HG03045 (cell line): ENCODE data around the gene PFKP.
"Not testable (repeated sequence)": the region's sequence is repeated elsewhere in the genome, so short reads cannot be mapped to it uniquely, and the experiment has no call there.

ENCODE experiments used
- ATAC-seq: cut with Tn5 transposase; IDR thresholded peaks from one replicate; pipeline ENCODE4 v1.9.1; 2021; ENCODE audit warnings: mild to moderate bottlenecking, moderate library complexity; ENCODE audit not compliant: unreplicated experiment

Gene PFKP

DNA sequence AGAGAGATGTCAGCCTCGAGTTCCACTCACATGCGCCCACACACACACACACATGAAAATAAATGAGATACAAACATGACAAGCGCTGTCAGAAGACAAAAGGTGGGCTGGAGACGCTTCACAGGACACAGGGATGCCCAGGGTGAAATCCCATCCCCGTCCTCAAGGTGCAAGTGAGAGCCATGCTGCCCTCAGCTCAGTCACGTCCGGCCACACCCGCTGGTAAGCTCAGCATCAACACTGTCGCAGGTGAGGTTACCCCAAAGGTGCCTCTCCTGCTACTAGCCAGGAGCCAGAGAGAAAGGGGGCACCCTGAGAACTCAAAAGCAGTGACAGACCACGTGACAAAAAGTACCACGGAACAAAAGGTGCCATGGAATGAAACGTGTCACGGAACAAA, 83.0 kb downstream of the PFKP start:
- ATAC-seq: no peak

DNA sequence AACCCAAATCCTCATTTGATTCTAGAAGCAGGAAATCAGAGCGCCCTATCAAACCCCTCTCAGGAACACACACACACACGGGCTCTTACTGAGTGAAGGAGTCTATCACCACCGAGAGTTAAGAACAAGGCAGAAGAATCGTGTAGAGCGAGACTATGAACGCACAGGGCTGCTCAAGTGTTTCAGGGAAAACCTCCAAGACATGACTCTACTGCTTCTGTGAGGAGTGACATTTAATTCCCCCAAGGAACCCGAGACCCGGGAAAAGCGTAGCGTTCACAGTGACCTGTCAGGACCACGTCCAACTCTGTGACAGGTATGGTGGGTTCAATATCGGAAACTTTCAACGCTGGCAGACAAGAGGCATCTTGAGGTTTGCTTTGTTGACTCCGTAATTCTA, 83.6 kb downstream of the PFKP start:
- ATAC-seq: no peak

GRCh38 chr10:3151889-3152565, 84.7 kb downstream of the PFKP start:
- ATAC-seq: no peak

DNA sequence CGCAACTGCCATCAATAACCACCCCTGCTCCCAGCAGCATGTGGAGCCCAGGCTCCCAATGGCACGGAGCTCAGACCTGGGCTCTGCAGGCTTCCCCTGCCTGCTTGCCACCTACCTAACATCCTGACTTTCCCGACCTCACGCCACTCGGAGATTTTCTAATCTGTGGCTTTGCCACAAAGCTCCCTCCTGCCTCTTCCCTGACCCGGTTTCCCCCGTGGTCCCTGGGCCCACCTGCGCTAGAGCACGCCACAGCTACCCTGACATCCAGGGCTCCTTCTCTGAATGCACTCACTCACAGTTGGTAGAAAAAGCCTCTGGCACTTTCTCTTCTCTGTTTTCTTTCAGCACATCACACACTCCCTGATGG, 85.2 kb downstream of the PFKP start:
- no peak for ATAC-seq

DNA sequence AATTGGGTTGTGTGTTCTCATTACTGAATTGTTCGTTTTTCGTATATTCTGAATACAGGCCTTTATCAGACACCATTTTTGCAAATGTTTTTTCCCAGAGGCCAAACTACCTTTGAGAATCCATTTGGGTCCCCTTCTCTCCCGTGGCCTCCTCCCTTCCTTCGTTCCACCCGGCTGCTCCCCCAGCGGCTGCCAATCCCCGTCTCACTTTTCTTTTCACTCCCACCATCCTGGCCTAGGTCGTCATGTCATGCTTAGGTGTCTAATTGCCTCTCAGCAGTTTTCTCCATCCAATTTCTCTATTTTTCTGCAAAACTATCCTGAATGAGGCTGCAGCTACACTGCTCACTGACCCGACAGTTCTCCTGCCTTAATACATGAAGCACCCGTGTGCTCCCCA, 87.3 kb downstream of the PFKP start:
- no peak for ATAC-seq

DNA sequence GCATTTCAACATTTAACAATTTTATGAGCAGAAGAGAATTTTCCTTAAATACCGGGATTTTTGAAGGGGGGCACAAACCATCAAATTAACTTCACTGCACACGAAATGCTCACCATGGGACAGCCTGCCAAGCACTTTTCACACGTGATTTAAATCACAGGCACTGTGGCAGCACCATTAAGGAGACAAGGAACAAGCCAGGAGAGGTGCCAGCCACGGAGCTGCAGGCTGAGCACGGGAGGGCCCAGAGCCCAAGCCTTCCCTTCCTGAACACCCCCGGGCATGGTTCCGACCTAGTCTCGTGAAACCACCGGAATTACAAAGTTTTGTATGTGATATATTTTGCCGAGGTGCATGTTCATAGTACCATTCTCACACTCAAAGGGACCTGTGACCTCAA, 91.8 kb downstream of the PFKP start:
- ATAC-seq: no peak

DNA sequence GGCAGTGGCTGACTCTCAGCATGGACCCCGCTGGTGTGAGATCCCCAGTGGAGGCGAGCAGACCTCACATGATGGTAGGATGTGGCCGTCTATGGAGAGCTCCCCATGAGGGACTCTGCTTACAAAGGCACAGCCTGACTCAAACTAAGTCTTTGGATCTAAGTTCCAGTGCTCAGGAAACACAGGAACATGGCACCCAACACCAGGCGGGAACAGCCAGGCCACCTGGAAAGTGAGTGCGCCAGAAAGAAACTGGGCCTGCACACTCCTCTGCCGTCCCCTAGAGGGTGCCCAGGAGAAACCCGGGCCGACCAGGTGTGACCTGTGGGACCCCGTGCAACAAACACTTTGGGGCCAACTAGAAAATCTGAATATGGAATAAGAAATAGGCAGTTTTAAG, 95.2 kb downstream of the PFKP start:
- ATAC-seq: no peak

GRCh38 chr10:3163879-3164278, 96.5 kb downstream of the PFKP start:
- no peak for ATAC-seq

DNA sequence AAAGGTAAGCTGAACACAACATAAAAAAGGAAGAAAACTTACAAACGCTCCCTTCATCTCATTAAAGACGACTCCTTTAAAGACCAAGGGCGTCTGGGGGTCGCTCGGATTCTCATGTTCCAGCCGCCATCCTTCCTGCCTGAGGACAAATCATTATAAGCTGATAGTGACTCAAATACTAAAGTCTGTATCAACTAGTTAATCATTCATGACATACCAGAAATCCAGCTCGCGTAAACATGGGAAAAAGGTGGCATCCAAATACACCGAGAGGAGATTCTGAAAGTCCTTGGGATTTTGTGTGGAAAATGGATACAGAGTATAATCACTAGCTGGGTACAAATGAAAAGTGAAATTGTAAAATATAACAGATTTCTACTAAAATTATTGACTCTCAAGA, 97.8 kb downstream of the PFKP start:
- no peak for ATAC-seq

GRCh38 chr10:3166496-3167290, 99.3 kb downstream of the PFKP start:
- ATAC-seq: no peak

GRCh38 chr10:3167611-3168330, 100.4 kb downstream of the PFKP start:
- ATAC-seq: no peak

DNA sequence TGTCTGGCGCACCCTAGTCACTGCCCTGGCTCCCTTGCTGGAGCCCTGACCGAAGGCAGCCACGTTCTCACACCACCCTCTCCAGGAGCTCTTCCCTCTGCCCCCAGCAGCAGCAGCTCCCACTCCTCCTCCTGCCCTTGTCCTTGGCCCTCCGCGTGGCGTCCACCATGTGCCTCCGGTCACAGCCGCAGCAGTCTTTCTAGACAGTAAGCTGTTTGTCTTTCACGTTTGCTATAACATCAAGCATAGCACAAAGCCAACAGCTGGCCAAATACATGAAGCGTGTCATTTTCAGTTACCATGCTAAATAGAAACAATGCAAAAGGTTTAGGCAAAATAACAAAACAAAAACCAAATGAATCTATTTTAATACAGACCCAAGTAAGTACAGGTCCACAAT, 101.9 kb downstream of the PFKP start:
- ATAC-seq: no peak

GRCh38 chr10:3169673-3170072, 102.3 kb downstream of the PFKP start:
- ATAC-seq: no peak

DNA sequence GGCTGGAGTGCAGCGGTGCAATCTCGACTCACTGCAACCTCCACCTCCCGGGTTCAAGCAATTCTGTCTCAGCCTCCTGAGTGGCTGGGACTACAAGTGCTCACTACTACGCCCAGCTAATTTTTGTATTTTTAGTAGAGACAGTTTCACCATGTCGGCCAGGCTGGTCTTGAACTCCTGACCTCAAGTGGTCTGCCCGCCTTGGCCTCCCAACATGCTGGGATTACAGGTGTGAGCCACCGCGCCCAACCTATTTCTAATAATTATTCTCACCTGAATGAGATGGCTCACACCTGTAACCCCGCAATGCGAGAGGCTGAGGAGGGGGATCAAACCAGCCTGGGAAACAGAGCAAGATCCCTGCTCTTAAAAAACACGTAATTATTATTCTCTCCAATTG, 104.1 kb downstream of the PFKP start:
- not testable (repeated sequence) for ATAC-seq

GRCh38 chr10:3172081-3172445, 104.7 kb downstream of the PFKP start:
- ATAC-seq: no peak

DNA sequence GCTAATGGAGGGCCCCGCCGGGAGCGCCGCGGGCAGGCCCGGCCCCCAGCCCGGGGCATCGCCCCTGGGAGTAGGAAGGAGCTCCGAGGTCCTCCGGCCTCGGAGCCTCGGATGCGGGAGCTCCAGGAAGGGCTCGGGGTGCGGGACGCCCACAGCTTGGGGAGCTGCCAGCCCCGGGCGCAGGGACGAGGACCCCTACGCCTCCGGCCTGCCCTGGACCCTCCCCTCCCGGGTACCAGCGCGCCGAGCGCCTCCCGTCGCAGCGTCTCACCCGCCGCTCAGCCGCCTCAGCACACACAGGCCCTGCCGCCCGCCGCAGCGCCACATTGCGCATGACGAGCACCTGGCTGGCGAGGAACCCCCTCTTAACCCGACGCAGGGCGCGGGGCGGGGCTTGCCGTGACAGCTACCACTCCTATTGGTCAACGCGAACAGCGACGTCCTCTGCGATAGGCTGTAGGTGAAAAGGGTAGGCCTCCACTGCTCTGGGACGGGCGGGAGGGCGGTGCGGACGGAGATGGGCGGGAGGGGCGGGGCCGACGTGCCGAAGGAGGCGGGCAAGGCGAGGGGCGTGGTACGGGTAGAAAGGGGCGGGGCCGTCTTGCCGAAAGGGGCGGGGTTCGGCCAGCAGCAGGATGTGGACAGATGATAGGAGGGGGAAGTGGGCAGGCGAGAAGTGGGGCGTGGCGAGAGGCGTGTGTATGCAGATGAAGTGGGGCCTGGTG, 105.3 kb downstream of the PFKP start, which contains the start of gene PITRM1:
Gene PITRM1 (minus strand): TSS at position 337 of the 725 bp plus-strand sequence. CDS start 10 bp downstream, at position 327.
- peak; percentile 95 for ATAC-seq

DNA sequence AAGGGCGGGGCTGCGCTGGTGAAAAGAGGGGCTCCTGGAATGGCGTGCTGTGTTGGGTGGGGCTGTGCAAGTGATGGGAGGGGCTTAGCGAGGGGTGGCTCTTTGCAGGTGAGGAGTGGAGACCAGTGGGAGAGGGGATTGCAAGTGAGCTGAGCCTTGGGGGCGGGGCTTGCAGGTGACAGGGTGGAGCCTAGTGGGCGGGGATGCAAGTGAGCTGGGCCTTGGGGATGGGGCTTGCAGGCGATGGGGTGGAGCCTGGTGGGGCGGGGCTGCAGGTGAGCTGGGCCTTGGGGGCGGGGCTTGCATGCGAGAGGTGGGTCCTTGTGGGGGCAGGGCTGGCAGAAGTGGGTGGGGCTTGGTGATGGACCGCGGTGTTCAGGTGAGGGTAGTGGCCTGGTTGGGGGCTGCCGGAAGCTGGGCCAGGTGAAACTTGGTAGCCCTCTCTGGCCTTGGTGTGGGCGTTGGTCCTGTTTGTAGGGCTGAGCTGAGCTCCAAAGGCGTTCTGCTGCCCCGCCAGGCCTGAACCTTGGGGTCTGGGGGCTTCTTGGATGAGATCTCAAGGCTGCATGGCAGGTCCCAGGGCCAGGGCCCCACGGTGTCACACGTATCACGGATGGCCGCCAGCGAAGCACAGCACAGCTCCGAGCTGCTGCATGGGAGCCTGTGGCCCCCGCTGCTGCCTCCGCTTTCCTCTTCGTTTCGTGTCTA, 106.0 kb downstream of the PFKP start:
- peak; percentile 13 for ATAC-seq

DNA sequence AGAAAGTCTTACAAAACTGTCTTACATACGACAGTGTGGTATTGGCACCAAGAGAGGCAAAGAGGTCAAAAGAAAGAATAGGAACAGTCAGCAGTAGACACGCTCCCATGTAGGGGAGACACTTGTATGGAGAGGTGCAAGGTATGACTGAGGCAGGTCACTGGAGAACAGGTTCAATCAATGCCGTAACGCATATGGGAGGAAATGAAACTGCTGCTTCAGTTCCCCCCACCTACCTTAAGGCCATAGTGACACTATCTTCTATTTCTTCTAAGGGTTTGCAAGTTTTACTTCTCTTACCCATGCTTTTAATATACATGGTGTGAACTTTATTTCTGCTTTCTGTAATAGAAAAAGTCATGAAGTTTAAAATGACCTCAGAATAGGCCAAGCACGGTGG, 110.7 kb downstream of the PFKP start:
- no peak for ATAC-seq

DNA sequence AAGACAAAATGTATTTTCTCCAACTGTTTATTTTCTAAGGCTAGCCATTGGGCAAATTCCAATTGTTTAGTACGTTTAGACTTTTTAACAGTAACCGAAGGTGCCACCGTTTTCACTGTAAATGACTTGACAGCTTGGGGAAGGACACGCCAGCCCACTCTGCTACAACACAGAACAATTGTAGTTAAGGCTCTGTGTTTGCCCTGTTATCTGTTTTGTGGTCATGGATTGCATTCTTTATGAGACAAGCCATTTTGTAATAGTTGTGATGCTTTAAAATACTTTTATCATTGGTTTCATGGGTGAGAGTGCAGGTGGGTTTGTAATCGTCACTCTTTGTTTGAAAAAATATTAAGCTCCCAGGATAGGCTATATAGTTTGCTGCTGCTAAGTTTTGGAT, 111.8 kb downstream of the PFKP start:
- no peak for ATAC-seq

DNA sequence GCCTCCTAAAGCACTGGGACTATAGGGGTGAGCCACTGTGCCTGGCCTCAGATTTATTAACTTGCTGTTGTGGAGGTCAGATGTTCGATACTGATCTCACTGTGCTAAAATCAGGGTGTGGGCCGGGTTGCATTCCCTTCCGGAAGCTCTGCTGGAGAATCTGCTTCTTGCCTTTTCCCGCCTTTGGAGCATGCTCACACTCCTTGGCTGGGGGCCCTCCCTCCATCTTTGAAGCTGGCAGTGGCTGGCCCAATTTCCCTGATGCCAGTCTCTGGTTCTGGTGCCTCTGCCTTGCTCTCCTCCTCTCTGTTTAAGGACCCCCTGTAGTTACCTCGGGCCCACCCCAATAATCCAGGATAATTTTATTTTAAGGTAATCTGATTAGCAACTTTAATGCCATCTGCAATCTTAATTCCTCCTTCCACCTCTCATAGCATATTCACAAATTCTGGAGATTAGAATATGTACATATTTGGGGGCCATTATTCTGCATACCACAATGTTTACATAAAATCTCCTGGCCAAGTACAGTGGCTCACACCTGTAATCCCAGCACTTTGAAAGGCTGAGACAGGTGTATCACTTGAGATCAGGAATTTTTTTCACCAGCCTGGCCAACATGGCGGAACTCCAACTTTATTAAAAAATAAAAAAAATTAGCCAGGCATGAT, 113.1 kb downstream of the PFKP start:
- no peak for ATAC-seq
